Measurements from ENCODE around the gene SLC6A18.

The SLC6A18 gene

GRCh38 chr5:1187234-1187949, 37.8 kb upstream of the SLC6A18 start:
- no peak for DNase-seq (ENCODE audit: low read depth in 2 of 2)

GRCh38 chr5:1187950-1188334, 37.2 kb upstream of the SLC6A18 start:
- DNase-seq (ENCODE audit: low read depth in 2 of 2) = no peak

GRCh38 chr5:1188464-1188863, 36.7 kb upstream of the SLC6A18 start:
- DNase-seq (ENCODE audit: low read depth in 2 of 2) = no peak

- no peak for DNase-seq (ENCODE audit: low read depth in 2 of 2)
These were observed 35.9 kb upstream of the SLC6A18 start for GRCh38 chr5:1189269-1189668.

GRCh38 chr5:1190278-1190677, 34.9 kb upstream of the SLC6A18 start:
- DNase-seq (ENCODE audit: low read depth in 2 of 2) = no peak

- DNase-seq (ENCODE audit: low read depth in 2 of 2) = no peak
These were observed 34.3 kb upstream of the SLC6A18 start for GRCh38 chr5:1190837-1191239.

GRCh38 chr5:1192971-1193590, 32.1 kb upstream of the SLC6A18 start:
- no peak for DNase-seq (ENCODE audit: low read depth in 2 of 2)

- DNase-seq (ENCODE audit: low read depth in 2 of 2) = no peak
These were observed 31.6 kb upstream of the SLC6A18 start for GRCh38 chr5:1193591-1193985.

- DNase-seq (ENCODE audit: low read depth in 2 of 2) = no peak
These were observed 30.8 kb upstream of the SLC6A18 start for GRCh38 chr5:1194378-1194777.

- no peak for DNase-seq (ENCODE audit: low read depth in 2 of 2)
These were observed 29.7 kb upstream of the SLC6A18 start for GRCh38 chr5:1195439-1195838.

GRCh38 chr5:1195916-1196315, 29.3 kb upstream of the SLC6A18 start:
- no peak for DNase-seq (ENCODE audit: low read depth in 2 of 2)

- DNase-seq (ENCODE audit: low read depth in 2 of 2) = no peak
These were observed 28.6 kb upstream of the SLC6A18 start for GRCh38 chr5:1196562-1196961.

GRCh38 chr5:1197876-1198666, 27.1 kb upstream of the SLC6A18 start:
- DNase-seq (ENCODE audit: low read depth in 2 of 2) = no peak

GRCh38 chr5:1199340-1199648, 25.9 kb upstream of the SLC6A18 start:
- no peak for DNase-seq (ENCODE audit: low read depth in 2 of 2)

GRCh38 chr5:1199649-1200494, 25.3 kb upstream of the SLC6A18 start:
- no peak for DNase-seq (ENCODE audit: low read depth in 2 of 2)

- no peak for DNase-seq (ENCODE audit: low read depth in 2 of 2)
These were observed 24.5 kb upstream of the SLC6A18 start for GRCh38 chr5:1200495-1201326.

- no peak for DNase-seq (ENCODE audit: low read depth in 2 of 2)
These were observed 23.7 kb upstream of the SLC6A18 start, which contains the start of gene SLC6A19 for GRCh38 chr5:1201327-1202025. Gene SLC6A19 (plus strand): TSS chr5:1201595. CDS start chr5:1201651, 56 bp downstream.

GRCh38 chr5:1202026-1202797, 23.0 kb upstream of the SLC6A18 start:
- DNase-seq (ENCODE audit: low read depth in 2 of 2) = no peak

GRCh38 chr5:1202798-1203185, 22.4 kb upstream of the SLC6A18 start:
- DNase-seq (ENCODE audit: low read depth in 2 of 2) = no peak

All from stimulated activated CD8-positive, alpha-beta memory T cell treated with anti-CD3 and anti-CD28 coated beads, Interleukin-15, amount 100 ng/mL, for 4 hours (primary cell).